Pulmonary artery endothelial cell (primary cell): ENCODE data around the gene KRTAP5-7. TPM values are rescaled to one million over a fixed set of nuclear protein-coding genes. Genes with fewer than 3 reads are reported as not detected.
"Not testable (repeated sequence)": the region's sequence is repeated elsewhere in the genome, so short reads cannot be mapped to it uniquely, and the experiment has no call there.

ENCODE experiments used
- DNase-seq: peaks from one replicate; pipeline ENCODE4 v3.0.0-alpha.2; 2011; ENCODE audit warnings: low read depth, low spot score
- total RNA-seq: library from RNA; depleted of rRNA; stranded (reverse); fragments of >200 nt; gene quantifications from 2 replicates; pipeline ENCODE4 v1.2.3, GENCODE V29; 2014

KRTAP5-7 gene
- total RNA-seq, 1 donor from 2014 or later = not detected

DNA sequence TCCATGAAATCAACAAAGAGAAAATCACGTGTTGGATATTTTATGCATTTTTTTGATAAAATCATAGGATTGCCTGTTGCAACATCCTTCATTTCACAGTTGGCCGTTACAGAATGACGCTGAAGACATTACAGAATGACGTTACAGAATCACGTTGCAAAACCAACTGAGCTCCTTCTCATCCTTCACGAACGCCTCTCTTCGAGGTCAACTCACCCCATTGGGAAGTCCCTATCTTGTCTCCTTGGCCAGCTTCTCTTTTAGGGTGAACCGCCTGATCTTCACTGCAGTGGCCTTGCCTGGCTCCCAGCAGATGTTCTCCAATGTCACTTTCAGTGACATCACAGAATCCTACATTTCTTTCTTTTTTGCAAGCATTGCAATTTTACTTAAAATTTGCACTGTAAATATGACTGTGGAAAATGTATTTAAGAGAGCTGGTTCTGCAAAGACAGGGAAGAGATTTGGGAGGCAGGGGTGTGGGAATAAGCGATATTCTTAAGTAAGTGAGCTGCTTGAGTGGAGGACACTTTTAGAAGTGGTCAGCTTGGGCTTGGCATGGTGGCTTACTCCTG lies 5.1 kb downstream of the KRTAP5-7 start:
- no peak for DNase-seq

DNA sequence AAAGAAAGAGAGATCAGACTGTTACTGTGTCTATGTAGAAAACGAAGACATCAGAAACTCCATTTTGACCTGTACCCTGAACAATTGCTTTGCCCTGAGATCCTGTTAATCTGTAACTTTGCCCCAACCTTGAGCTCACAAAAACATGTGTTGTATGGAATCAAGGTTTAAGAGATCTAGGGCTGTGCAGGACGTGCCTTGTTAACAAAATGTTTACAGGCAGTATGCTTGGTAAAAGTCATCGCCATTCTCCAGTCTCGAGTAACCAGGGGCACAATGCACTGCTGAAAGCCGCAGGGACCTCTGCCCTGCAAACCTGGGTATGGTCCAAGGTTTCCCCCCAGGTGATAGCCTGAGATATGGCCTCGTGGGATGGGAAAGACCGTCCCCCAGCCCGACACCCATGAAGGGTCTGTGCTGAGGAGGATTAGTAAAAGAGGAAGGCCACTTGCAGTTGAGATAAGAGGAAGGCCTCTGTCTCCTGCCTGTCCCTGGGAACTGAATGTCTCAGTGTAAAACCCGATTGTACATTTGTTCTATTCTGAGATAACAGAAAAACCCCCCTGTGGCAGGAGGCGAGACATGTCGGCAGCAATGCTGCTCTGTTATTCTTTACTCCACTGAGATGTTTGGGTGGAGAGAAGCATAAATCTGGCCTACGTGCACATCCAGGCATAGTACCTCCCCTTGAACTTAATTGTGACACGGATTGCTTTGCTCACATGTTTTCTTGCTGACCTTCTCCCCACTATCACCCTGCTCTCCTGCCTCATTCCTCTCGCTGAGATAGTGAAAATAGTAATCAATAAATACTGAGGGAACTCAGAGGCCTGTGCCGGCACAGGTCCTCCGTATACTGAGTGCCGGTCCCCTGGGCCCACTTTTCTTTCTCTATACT lies 7.9 kb downstream of the KRTAP5-7 start:
- not testable (repeated sequence) for DNase-seq

DNA sequence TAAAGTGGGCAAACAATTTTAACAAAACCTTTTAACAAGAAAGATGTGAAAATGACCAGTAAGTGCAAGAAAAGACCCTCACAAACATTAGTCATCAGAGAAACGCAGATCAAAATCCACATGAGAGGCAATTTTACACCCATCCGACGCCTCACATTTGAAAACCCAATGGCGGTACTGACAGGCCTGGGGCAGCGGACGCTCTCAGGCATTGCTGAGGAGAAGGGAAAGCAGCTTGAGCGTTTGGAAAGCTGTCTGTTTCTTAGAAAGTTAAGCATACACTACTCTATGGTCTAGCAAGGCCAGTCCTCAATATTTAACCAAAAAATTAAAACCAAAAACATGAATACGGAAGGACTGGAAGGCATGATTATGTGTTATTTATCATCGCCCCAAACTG lies 8.8 kb downstream of the KRTAP5-7 start:
- no peak for DNase-seq

DNA sequence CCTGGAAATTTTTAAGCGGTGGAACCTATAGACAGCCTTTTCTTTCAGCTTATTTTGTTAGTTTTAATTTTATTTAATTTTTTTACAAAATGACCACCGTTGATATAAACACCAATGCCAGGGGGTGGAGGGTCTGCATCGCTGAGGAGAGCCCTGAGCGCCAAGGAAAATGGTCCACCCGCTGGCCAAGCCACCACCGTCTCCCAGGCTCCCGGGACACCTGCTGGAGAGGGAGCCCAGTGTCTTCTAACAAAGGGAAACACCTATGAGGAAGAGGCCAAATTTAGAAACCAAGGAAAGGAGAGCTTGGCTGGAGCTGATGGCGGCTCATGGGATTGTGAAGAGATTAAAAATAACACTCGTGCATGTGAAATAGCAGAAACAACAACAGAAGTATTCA lies 10.5 kb downstream of the KRTAP5-7 start:
- no peak for DNase-seq

DNA sequence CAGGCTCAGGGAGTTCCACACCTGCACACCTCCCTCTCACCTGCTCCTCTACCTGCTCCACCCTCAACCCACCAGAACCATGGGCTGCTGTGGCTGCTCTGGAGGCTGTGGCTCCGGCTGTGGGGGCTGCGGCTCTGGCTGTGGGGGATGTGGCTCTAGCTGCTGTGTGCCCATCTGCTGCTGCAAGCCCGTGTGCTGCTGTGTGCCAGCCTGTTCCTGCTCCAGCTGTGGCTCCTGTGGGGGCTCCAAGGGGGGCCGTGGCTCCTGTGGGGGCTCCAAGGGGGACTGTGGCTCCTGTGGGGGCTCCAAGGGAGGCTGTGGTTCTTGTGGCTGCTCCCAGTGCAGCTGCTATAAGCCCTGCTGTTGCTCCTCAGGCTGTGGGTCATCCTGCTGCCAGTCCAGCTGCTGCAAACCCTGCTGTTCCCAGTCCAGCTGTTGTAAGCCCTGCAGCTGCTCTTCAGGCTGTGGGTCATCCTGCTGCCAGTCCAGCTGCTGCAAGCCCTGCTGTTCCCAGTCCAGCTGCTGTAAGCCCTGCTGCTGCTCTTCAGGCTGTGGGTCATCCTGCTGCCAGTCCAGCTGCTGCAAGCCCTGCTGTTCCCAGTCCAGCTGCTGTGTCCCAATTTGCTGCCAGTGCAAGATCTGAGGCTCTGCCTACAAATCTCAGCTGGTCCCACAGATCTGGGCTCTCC lies 11.1 kb downstream of the KRTAP5-7 start, which contains the start of gene KRTAP5-8:
KRTAP5-8 (plus strand) TSS at position 49 of the 689 bp plus-strand sequence; CDS start at position 80, 31 bp downstream.
- not testable (repeated sequence) for DNase-seq

DNA sequence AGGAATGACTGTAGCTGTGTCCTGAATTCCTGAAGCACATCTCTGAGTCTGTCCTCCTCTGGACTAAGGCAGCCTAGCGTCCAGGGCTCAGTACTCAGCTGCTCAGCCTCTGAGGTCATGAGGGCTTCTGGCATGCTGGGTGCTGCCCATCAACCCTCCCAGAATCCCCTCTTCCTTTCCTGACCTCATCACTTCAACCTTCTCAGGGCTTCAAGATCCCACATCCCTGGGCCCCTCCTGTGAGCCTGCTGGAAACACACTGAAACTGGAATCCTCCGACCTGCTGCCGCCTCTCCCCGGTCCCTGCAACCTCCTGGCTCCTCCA lies 11.6 kb downstream of the KRTAP5-7 start:
- DNase-seq = no peak

DNA sequence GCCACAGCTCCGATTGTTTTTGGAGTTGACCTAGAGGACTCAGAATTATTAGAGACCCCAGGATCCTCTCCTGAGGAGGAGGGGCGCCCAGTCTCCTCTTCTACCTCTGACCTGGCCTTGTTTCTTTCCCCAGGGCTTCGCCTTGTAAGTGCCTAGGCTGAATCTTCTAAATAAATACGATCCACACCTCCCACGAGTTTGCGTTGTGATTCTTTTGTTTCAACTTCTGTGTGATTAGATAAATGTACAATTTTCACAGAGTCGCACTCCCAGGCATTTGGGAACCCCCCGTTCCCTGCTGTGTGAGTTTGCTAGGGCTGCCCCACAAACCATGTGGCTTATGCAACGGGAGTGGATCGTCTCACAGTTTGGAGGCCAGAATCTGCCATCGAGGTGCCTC lies 11.9 kb downstream of the KRTAP5-7 start:
- no peak for DNase-seq

DNA sequence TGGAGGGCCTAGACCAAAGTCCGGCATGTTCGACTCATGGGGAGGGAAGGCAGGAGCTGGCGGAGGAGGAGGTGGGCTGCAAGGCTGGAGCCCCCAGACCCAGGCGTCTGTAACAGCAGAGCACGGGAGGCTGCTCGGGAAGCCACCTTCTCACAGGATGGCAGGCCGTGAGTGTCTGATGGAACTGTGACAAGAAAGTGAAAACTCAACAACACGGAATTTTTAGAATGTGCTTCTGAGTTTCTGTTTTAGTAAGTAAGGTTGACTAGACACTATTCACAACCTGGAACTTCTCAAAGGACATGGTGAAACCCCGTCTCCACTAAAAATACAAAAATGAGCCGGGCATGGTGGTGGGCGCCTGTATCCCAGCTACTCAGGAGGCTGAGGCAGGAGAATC lies 12.9 kb downstream of the KRTAP5-7 start:
- not testable (repeated sequence) for DNase-seq

DNA sequence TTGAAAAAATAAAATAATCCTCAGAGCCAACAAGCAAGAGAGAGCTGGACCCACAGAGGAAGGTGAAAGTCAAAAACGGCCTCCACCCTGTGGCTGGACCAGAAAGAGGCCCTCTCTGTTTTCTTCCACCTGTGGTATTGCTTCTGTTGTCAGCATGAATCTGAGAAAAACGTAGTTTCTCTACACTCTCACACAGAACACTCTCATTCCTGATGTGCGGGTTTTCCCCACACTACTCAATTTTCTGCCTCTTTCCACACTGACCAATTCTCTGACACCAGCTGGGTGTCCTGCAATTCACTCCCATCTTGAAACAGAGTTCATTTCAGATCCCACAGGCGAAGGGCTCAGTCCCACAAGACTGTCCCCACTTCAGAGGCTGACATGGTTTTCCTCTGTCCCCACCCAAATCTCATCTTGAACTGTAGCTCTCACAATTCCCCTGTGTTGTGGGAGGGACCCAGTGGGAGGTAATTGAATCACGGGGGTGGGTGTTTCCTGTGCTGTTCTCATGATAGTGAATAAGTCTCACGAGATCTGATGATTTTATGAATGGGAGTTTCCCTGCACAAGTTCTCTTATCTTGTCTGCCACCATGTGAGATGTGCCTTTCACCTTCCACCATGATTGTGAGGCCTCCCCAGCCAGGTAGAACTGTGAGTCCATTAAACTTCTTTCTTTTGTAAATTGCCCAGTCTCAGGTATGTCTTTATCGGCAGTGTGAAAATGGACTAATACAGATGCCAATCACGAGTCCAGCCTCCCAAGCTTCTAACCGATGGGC lies 13.6 kb downstream of the KRTAP5-7 start:
- not testable (repeated sequence) for DNase-seq

DNA sequence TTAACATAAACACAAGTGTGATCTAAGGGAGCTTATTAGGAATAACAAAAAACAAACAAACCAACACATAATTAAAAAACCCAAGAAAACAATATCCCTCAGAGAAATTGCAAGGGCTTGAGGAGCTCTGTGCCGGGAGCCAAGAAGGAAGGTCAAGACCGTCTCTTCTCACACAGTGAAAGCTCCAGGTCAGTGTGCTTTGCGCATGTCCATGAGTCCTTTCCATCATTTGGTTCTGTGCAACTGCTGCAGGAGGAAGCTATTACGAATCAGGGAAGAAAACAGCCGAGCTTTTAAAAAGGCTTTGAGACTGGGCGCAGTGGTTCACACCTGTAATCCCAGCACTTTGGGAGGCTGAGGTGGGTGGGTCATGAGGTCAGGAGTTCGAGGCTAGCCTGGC lies 15.3 kb downstream of the KRTAP5-7 start:
- no peak for DNase-seq

DNA sequence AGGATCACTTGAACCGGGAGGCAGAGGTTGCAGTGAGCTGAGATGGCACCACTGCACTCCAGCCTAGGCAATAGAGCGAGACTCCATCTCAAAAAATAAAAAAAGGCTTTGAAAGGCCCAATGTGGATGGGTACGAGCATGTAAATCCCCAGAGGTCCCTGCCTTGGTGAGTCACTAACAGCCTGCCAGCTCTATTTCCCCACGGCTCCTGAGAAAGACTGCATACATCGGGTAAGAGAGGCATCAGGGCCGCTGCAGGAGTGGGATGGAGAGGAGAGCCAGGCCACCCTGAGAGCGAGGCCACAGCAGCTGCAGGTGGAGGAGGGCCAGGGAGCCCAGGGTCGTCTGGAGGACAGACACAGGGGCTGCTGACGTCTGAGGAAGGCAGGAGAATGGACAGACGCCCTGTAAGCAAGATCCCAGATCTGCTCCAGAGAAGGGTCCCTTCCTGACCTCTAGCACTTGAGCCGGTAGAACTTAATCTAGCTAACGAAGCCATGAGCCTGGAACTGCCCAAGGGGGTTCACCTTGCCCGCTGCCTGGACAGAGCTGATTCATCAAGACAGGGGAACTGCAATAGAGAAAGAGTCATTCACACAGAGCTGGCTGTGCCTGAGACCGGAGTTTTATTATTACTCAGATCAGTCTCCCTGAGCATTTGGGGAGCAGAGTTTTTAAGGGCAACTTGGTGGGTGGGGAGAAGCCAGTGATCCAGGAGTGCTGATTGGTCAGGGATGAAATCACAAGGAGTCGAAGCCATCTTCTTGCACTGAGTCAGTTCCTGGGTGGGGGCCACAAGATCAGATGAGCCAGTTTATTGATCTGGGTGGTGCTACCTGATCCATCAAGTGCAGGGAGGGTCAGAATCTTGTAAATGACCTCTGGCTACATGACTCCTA lies 16.1 kb downstream of the KRTAP5-7 start:
- no peak for DNase-seq

DNA sequence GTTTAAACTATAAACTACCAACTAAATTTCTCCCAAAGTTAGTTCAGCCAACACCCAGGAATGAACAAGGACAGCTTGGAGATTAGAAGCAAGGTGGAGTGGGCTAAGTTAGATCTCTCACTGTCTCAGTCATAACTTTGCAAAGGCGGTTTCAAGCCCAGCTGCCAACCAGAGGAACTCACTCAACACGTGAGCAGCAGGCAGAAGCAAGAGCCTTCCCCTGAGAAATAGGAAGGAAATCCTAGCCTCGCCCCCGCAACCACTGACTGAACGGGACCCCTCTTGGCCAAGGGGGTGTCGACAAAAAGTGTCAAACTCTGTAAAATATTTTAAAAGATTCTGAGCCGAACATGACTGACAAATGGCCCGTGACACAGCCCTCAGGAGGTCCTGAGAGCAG lies 16.8 kb downstream of the KRTAP5-7 start:
- DNase-seq = no peak

DNA sequence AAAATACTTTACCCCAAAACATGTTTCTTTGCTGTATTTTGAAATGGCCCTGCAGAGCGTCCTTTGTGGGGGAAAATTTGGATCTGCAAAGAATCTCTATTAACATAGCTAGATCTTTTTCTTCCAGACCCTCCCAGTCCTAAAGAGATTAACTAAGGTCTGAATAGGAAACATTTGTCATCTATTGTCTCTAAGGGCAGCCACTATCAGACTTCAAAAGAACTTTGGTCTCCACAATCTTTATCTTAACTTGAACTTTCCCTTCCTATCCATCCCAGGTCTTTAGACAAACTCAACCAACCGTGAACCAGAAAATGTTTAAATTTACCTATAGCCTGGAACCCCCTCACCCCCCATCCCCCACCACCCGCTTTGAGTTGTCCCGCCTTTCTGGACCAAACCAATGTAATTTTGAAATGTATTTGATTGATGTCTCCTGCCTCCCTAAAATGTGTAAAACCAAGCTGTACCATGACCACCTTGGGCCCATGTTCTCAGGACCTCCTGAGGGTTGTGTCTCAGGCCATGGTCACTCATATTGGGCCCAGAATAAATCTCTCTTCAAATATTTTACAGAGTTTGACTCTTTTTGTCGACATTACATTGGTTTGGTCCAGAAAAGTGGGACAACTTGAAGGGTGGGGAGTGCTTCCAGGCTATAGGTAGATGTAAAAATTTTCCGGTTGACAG lies 17.6 kb downstream of the KRTAP5-7 start:
- no peak for DNase-seq

DNA sequence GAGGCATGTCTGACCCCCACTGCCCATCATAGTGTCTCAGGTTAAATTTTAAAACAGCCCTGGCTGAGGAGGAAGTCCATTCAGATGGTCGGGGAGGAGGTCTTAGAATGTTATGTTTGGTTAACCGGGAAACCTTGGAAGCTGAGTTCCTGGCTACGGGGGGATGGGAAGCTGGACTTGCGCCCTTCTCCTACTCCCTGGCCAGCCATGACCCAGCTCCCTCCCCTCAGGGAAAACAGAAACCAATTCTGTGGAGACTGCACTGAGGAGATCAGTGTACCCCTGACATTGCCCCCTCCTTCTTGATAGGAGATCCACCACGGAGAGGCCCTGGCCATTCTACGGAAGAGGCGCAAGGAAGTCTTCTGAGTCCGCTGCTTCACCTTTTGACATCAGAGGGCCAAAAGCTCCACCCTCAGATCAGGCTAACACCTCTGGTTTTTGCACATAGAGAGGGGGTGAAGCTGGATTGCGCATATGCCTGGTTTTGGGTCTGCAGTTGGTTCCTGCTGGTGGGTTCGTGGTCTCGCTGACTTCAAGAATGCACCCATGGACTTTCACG lies 18.4 kb downstream of the KRTAP5-7 start:
- no peak for DNase-seq

DNA sequence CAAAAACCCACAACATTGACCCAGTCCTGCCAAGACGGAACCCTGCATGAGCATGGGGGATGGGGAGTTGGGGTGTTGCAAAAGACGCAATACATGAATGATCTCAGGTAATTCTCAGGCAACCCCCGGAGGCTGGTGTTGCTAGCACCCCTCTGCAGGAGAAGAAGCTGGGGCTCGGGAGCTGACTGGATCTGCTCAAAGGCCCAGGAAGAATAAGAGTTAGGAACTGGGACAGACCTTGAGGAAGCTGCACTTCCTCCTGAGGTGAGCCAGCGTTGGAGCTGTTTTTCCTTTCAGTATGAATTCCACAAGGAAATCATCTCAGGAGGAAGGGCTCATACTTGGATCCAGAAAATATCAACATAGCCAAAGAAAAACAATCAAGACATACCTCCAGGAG lies 21.1 kb downstream of the KRTAP5-7 start, which contains the start of gene KRTAP5-9:
KRTAP5-9 (plus strand) TSS at position 301 of the 400 bp plus-strand sequence. CDS start 238 bp downstream, outside the sequence.
- no peak for DNase-seq

DNA sequence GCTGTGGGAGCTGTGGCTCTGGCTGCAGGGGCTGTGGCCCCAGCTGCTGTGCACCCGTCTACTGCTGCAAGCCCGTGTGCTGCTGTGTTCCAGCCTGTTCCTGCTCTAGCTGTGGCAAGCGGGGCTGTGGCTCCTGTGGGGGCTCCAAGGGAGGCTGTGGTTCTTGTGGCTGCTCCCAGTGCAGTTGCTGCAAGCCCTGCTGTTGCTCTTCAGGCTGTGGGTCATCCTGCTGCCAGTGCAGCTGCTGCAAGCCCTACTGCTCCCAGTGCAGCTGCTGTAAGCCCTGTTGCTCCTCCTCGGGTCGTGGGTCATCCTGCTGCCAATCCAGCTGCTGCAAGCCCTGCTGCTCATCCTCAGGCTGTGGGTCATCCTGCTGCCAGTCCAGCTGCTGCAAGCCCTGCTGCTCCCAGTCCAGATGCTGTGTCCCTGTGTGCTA lies 21.7 kb downstream of the KRTAP5-7 start:
- no peak for DNase-seq

DNA sequence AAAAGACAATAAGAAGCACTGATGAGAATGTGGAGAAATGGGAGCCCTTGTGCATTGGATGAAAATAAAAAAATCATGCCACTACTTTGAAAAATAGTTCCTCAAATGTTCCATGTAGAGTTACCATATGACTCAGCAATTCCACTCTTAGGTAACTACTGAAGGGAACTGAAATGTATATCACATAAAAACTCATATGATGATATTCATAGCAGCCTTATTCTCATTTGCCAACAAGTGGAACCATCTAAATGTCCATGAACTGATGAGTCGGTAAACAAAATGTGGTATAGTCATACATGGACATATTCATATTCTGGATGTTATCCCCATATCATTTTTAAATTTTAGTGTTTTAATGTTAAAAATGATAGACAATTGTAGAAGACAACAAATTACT lies 24.6 kb downstream of the KRTAP5-7 start:
- no peak for DNase-seq

DNA sequence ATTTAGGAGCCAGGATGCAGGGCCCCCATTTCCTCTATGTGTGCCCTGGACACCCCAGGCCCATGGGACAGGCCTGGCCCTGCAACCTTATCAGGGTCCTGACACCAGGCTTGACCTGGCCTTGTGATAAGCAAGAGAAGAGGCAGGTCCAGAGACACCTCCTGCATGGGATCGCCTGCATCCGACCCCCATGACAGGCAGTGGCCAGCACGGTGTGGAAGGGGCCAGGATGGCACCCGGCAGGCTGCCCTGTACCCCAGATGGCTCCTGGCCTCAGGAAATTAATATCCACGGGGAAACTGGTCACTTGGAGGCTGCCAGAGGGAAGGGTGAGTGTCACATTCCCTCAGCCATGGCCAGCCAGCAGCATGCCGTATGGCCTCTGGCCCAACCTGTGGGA lies 27.9 kb downstream of the KRTAP5-7 start:
- no peak for DNase-seq

DNA sequence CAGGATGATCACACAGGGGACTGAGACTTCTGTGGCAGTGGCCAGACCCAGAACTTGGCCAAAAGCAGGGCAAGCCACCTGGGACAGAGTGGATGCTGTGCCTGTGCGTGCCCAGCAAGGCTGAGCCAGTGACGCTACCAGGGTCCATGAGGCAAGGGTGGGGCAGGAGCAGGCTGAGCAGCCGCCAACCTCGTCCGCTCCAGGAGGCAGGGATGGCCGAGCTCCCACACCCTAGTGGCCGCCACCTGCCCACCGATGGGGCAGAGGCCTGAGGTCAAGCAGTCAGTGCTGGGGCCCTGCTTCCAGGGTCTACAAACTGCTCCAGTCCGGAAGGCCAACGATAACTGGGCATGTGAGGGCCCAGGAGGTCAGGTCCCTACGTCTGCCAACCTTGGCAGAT lies 28.4 kb downstream of the KRTAP5-7 start:
- no peak for DNase-seq
